GM19395 (cell line): ENCODE data around the gene TFIP11.

Experiments
- ATAC-seq: cut with Tn5 transposase; IDR thresholded peaks from one replicate; pipeline ENCODE4 v1.9.1; 2021; ENCODE audit warnings: mild to moderate bottlenecking, moderate library complexity; ENCODE audit not compliant: unreplicated experiment

Gene TFIP11

GRCh38 chr22:26512149-26512793, at the start of gene TFIP11:
TSS of gene TFIP11 (minus strand) at chr22:26512473. CDS start at chr22:26510272, 2,201 bp downstream.
- ATAC-seq = peak; percentile 96

- no peak for ATAC-seq
Measured at GRCh38 chr22:26561756-26562417, 49.6 kb upstream of the TFIP11 start.

GRCh38 chr22:26559961-26560575, 47.8 kb upstream of the TFIP11 start:
- ATAC-seq = no peak

- no peak for ATAC-seq
Measured at GRCh38 chr22:26558248-26558895, 46.1 kb upstream of the TFIP11 start.

GRCh38 chr22:26556904-26557303, 44.6 kb upstream of the TFIP11 start:
- no peak for ATAC-seq

- no peak for ATAC-seq
Measured at GRCh38 chr22:26555478-26555877, 43.2 kb upstream of the TFIP11 start.

DNA sequence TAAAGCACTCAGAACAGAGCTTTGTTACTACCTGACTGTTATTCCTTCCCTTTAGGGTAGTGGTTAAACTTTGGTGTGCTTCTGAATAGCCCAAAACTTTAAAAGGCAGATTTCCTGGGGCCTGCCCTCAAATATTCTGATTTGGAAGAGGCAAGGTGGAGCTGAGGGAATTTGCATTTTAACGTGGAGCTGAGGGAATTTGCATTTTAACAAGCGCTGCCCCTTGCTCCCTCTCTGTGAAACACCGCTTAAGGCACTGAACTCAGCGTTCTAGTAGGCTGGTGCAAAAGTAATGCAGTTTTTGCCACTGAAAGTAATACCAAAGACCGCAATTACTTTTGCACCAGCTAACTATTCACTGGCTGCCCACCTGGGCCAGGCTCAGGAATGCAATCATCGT, 42.7 kb upstream of the TFIP11 start:
- no peak for ATAC-seq

DNA sequence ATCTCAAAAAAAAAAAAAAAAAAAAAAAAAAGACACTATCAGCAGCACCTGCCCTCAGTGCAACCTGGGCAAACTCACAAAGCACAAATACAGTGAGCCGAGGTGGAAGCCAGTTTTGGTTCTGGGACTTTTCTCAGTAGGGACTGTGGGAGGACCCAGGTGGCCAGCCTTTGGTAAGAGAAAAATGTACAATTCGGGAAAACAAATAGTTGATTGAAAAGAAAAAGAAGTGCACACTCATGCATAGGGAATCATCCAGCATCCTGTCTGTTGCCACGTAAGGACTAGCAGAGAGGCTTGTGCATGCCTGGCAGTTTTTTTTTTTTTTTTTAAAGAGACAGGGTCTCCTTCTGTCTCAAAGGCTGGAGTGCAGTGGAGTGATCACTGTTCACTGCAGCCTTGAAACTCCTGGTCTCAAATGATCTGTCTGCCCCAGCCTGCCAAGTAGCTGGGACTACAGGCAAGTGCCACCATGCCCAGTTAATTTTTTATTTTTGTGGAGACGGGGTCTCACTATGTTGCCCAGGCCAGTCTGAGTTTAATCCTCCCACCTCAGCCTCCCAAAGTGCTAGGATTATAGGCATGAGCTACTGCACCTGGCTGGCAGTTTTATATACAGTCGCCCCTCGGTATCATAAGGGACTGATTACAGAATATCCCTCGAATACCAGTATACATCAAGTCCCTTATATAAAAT, 40.9 kb upstream of the TFIP11 start:
- no peak for ATAC-seq

DNA sequence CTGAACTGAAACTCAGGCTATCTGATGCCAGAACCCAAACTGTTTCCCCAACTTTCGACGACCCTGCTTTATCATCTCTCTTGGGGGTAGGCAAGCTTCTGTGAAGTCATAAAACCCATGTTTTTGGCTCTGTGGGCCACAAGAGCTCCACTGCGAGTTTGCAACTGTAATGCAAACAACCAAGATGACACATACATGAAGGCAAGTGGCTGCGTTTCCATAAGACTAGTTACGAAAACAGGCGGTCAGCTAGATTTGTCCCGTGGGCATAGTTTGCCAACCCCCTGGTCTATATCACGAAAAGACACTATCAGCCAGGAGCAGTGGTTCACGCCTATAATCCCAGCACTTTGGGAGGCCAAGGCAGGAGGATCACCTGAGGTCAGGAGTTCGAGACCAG, 40.2 kb upstream of the TFIP11 start:
- ATAC-seq = no peak

GRCh38 chr22:26551568-26551967, 39.3 kb upstream of the TFIP11 start:
- ATAC-seq = no peak

DNA sequence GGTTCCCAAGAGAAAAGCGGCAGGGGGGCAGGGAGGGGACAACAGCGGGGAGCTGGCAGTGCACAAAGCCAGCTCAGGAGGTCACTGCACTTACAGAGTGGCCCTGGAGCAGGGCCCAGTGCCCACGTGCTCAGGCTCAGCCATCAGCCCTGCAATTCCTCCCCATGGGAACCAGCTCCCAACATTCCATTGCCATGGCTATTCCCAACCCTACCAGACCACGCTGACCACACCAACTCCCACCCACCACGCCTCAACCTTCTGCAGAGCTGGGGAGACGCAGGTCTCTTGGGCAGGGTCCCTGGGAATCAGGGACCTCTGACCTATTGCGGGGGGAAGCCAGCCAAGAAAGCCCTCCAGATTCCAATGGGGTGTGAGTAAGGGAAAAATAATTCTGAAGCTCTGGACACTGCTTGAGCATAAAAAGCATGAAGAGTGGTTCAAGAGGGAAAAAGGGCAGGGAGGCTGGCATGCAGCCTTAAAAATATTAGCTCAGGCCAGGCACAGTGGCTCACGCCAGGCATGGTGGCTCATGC, 38.3 kb upstream of the TFIP11 start:
- no peak for ATAC-seq

DNA sequence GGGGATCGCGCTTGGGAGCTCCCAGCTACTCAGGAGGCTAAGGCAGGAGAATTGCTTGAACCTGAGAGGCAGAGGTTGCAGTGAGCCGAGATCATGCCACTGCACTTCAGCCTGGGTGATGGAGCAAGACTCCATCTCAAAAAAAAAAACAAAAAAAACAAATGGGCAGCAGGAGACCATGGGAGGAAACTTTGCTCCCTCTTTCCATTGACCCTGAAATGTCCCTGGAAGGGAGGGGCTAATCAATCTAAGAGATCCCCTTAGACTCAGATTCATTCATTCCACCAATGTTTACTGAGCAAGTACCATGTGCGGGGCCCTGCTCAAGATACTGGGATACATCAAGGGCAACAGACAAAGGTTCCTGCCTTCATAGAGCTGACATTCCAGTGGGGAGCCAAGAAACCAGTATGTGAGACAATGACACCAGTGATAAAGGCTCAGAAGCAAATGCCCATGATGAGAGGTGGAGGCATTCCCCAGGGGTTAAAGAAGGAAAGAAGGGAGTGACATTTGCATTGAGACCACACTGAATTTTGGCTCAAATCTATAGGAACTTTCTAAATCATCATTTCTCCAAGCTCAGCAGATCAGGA, 37.7 kb upstream of the TFIP11 start:
- no peak for ATAC-seq

DNA sequence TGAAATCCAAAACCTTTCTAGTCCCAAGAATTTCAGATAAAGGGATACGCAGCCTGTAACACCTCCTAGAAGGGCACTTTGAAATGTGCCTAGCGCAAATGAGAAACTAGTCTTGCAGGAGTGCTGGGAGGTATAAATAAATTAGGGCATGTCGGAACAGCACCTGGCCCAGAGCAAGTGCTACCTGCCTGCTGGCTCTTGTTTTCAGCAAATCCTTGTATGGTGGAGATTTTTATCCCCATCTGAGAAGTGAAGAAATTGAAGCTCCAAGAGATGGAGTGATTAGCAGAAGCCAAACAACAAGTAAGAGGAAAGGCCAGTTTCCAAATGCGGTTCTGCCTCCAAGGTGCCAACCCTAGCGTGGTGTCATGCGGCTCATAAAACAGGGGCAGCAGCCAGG, 36.7 kb upstream of the TFIP11 start:
- ATAC-seq = no peak

GRCh38 chr22:26548303-26548702, 36.0 kb upstream of the TFIP11 start:
- ATAC-seq = no peak

DNA sequence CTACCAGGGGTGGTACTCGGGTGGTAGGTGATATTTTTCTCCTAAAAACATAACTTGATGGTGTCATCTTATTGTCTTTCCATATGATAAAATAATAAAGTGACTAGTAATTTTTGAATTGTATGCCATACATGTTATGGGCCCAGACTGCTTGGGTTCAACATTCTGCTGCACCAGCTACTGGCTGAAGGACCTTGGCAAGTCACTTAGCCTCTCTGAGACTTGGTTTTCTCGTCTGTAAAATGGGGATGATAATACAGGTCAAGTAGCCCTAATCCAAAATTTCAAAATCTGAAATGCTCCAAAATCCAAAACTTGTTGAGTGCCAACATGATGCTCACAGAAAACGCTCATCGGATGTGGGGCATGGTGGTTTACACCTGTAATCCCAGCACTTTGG, 35.6 kb upstream of the TFIP11 start:
- ATAC-seq = no peak

- no peak for ATAC-seq
Measured at GRCh38 chr22:26547426-26547825, 35.2 kb upstream of the TFIP11 start.

DNA sequence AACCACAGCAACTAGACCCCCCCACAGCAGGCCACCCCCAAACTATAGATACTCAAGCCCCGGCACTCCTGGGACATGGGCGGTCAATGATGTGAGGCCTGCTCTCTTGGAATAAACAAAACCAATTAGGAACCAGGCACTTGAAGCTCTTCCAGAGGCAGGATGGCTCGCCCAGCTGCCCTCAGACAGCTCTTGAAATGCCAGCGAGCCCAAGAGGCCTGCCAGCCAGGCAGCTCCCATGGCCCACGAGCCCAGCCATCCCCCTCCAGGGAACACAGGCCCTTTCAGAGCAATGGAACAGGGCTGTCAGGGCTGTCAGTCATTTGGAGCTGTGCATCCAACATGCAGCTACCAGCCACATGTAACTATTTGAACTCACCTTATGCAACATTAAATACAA, 34.0 kb upstream of the TFIP11 start:
- ATAC-seq = no peak

GRCh38 chr22:26545827-26546226, 33.6 kb upstream of the TFIP11 start:
- no peak for ATAC-seq

GRCh38 chr22:26545385-26545784, 33.1 kb upstream of the TFIP11 start:
- no peak for ATAC-seq

DNA sequence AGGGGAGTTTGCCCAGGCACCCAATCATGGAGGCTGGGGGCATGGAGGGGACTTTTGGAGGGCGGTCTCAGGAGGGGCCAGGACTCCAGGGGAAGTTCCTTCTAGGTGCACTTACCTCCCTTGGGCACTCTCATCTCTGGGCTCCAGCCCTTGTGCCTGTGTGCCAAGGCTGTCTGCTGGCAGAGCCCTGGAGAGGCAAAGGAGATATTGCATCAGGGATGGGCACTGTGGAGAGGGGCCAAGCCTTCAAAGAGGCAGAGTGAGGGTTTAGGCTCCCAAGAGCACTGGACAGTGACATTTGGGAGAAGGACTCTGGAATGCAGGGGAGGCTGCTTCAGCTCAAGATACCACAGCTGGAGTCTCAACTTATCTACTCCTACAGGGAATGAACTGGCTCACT, 32.2 kb upstream of the TFIP11 start:
- ATAC-seq = no peak

DNA sequence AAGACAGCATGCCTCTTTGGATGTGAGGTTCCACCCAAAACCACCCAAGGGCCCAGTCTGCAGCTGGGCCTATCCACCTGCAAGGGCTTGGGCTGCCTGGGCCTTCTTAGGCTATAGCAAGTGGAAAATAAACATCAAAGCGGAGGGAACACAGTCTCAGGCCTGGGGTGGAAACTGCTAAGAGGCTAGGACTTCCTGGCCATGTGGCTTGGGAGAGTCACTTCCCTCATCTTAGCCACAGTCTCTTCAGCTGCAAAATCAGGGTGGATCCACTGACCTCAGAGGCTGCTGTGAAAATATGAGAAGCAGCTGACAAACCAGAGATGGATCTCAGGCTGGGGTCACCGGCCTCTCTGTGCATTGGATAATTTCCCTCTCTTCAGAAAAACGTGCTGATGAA, 30.6 kb upstream of the TFIP11 start:
- no peak for ATAC-seq
